A673 (cell line): ENCODE measurements around the gene CHD5.

ENCODE experiments used
- CTCF ChIP-seq: fragments of 300-800, 200-600 bp; sonication (generic); conservative IDR thresholded peaks from 2 replicates; pipeline ENCODE4 v1.5.1; 2017; ENCODE audit warnings: low read depth, mild to moderate bottlenecking, antibody characterized with exemption, low read length, moderate library complexity, mixed read lengths
- EZH2 ChIP-seq: fragments of 200-600 bp; sonication (generic); IDR thresholded peaks from 2 replicates; pipeline ENCODE4 v1.6.1; 2017; ENCODE audit warnings: borderline replicate concordance, low read depth, mild to moderate bottlenecking, mixed read lengths, antibody characterized with exemption, low read length; ENCODE audit not compliant: poor library complexity, severe bottlenecking

- no peak for TF ChIP-seq CTCF
- TF ChIP-seq EZH2, result no peak
These were observed 92.7 kb downstream of the CHD5 start for GRCh38 chr1:6087377-6087772.
